CD4-positive, CD25-positive, alpha-beta regulatory T cell (primary cell): Measurements from ENCODE around the gene HPS4. TPM values are rescaled to one million over a fixed set of nuclear protein-coding genes. Genes with fewer than 3 reads are reported as not detected.
"Not testable (repeated sequence)": the region's sequence is repeated elsewhere in the genome, so short reads cannot be mapped to it uniquely, and the experiment has no call there.

Experiments used
- ATAC-seq, 2 donors: fragments of 150-1000 bp; cut with Tn5 transposase; one replicate each; pipeline ENCODE4 v1.10.0; 2021; ENCODE audit warnings: low read depth in 2 of 2, moderate number of reproducible peaks in 2 of 2, moderate library complexity in 1 of 2
- DNase-seq, 3 donors: peaks; one replicate each; pipeline versions ENCODE4 v3.0.0 to v3.0.0-alpha.2; 2012 to 2022; ENCODE audit warnings: mixed read lengths in 1 of 3
- H3K27ac ChIP-seq: one replicate; pipeline ENCODE4 v1.7.0; 2013; ENCODE audit warnings: mild to moderate bottlenecking, low read length; ENCODE audit not compliant: insufficient read depth, poor library complexity, severe bottlenecking
- H3K27me3 ChIP-seq: one replicate; pipeline ENCODE4 v1.7.0; 2013; ENCODE audit warnings: low read length; ENCODE audit not compliant: control insufficient read depth, insufficient read depth
- H3K36me3 ChIP-seq: one replicate; pipeline ENCODE4 v1.7.0; 2013; ENCODE audit warnings: mild to moderate bottlenecking, low read length, moderate library complexity; ENCODE audit not compliant: control insufficient read depth, insufficient read depth
- H3K4me1 ChIP-seq: 2 replicates; pipeline ENCODE4 v1.7.0; 2013; ENCODE audit warnings: mild to moderate bottlenecking, low read length; ENCODE audit not compliant: insufficient read depth, control insufficient read depth, poor library complexity, severe bottlenecking
- H3K4me3 ChIP-seq: one replicate; pipeline ENCODE4 v1.7.0; 2013; ENCODE audit warnings: low read depth, mild to moderate bottlenecking, low read length, moderate library complexity
- H3K9me3 ChIP-seq, 2 experiments: 1 replicate in 1 of 2; 2 replicates in 1 of 2; pipeline ENCODE4 v1.7.0; 2013; ENCODE audit warnings: low read length in 2 of 2, mild to moderate bottlenecking in 1 of 2, moderate library complexity in 1 of 2; ENCODE audit not compliant: control insufficient read depth in 2 of 2
- H3K27ac Mint-ChIP-seq, 3 donors: one replicate each; pipeline ENCODE4 v1.8.0; 2020 to 2022; ENCODE audit warnings: mild to moderate bottlenecking in 3 of 3, mixed read lengths in 3 of 3, moderate library complexity in 2 of 3
- H3K27me3 Mint-ChIP-seq: one replicate; pipeline ENCODE4 v1.8.0; 2022; ENCODE audit warnings: mild to moderate bottlenecking, mixed read lengths
- H3K36me3 Mint-ChIP-seq: one replicate; pipeline ENCODE4 v1.8.0; 2020; ENCODE audit warnings: mixed read lengths
- H3K4me1 Mint-ChIP-seq, 4 donors: one replicate each; pipeline ENCODE4 v1.8.0; 2020 to 2022; ENCODE audit warnings: mixed read lengths in 4 of 4, mild to moderate bottlenecking in 1 of 4
- H3K4me3 Mint-ChIP-seq, 4 donors: one replicate each; pipeline ENCODE4 v1.8.0; 2020 to 2022; ENCODE audit warnings: mild to moderate bottlenecking in 4 of 4, mixed read lengths in 4 of 4, moderate library complexity in 3 of 4
- H3K9me3 Mint-ChIP-seq, 7 donors: one replicate each; pipeline ENCODE4 v1.8.0; 2020 to 2022; ENCODE audit warnings: mixed read lengths in 7 of 7, mild to moderate bottlenecking in 3 of 7, moderate library complexity in 2 of 7
- polyA plus RNA-seq, 4 donors: library from polyadenylated mRNA; unstranded; fragments of 300-500 nt; fragmentation: Illumina TruSeq; gene quantifications; one replicate each; pipeline ENCODE4 v1.2.3, GENCODE V29; 2021
- total RNA-seq: library from RNA; stranded (reverse); gene quantifications from one replicate; pipeline ENCODE4 v1.2.3, GENCODE V29; 2022

HPS4 gene
- total and polyA plus RNA-seq, 5 donors from 2014 or later: 12.0 to 44.6 (median 13.7) TPM

- H3K4me3 Mint-ChIP-seq: no peak overlapping the region
- Histone ChIP-seq H3K4me1 (no peaks in the 10 kb centered on the region), H3K9me3 (no peaks in the 10 kb centered on the region), H3K36me3 (no peaks in the 10 kb centered on the region), H3K27ac (no peak overlapping the region), H3K27me3 (peaks cover 16% of the 10 kb centered on the region), H3K4me3 (no peak overlapping the region)
- no peaks in the 10 kb centered on the region for H3K4me1 Mint-ChIP-seq
- H3K36me3 Mint-ChIP-seq: no peaks in the 10 kb centered on the region
- H3K9me3 Mint-ChIP-seq: peaks cover 0 to 1% (median 0%) of the 10 kb centered on the region in 7 donors
- peaks cover 23% of the 10 kb centered on the region for H3K27me3 Mint-ChIP-seq
- H3K27ac Mint-ChIP-seq: no peak overlapping the region
- no peak for ATAC-seq
- DNase-seq: no peak
Measured at GRCh38 chr22:26414347-26414746, 69.2 kb downstream of the HPS4 start.

GRCh38 chr22:26410386-26410785 lies 73.2 kb downstream of the HPS4 start:
- H3K27me3 Mint-ChIP-seq: peaks cover 22% of the 10 kb centered on the region
- H3K27ac Mint-ChIP-seq: no peak overlapping the region
- no peaks in the 10 kb centered on the region for H3K4me1 Mint-ChIP-seq
- H3K36me3 Mint-ChIP-seq: no peaks in the 10 kb centered on the region
- H3K9me3 ChIP-seq: no peaks in the 10 kb centered on the region
- no peak overlapping the region for H3K4me3 Mint-ChIP-seq
- H3K4me1 ChIP-seq: no peaks in the 10 kb centered on the region
- no peak overlapping the region for H3K4me3 ChIP-seq
- H3K36me3 ChIP-seq: no peaks in the 10 kb centered on the region
- DNase-seq: no peak
- H3K9me3 Mint-ChIP-seq: no peaks in the 10 kb centered on the region
- H3K27me3 ChIP-seq: peaks cover 6% of the 10 kb centered on the region
- no peak for ATAC-seq
- H3K27ac ChIP-seq: no peak overlapping the region

GRCh38 chr22:26409719-26410335 lies 73.8 kb downstream of the HPS4 start:
- H3K36me3 ChIP-seq: no peaks in the 10 kb centered on the region
- no peak overlapping the region for H3K4me3 Mint-ChIP-seq
- H3K27ac Mint-ChIP-seq: no peak overlapping the region
- no peaks in the 10 kb centered on the region for H3K4me1 Mint-ChIP-seq
- H3K27me3 ChIP-seq: peaks cover 6% of the 10 kb centered on the region
- peaks cover 21% of the 10 kb centered on the region for H3K27me3 Mint-ChIP-seq
- H3K9me3 Mint-ChIP-seq: no peaks in the 10 kb centered on the region
- H3K4me1 ChIP-seq: no peaks in the 10 kb centered on the region
- no peak overlapping the region for H3K27ac ChIP-seq
- DNase-seq (no peak), ATAC-seq (no peak)
- no peaks in the 10 kb centered on the region for H3K9me3 ChIP-seq
- H3K36me3 Mint-ChIP-seq: no peaks in the 10 kb centered on the region
- no peak overlapping the region for H3K4me3 ChIP-seq

- not testable (repeated sequence) for H3K4me3 Mint-ChIP-seq, H3K27ac ChIP-seq, H3K9me3 ChIP-seq, H3K36me3 ChIP-seq, ATAC-seq, H3K4me3 ChIP-seq, H3K4me1 ChIP-seq, DNase-seq, H3K36me3 Mint-ChIP-seq, H3K27ac Mint-ChIP-seq, H3K4me1 Mint-ChIP-seq, H3K9me3 Mint-ChIP-seq, H3K27me3 ChIP-seq
- H3K27me3 Mint-ChIP-seq: peaks cover 18% of the 10 kb centered on the region
Measured at GRCh38 chr22:26408562-26409220, 74.9 kb downstream of the HPS4 start.

- no peaks in the 10 kb centered on the region for H3K36me3 ChIP-seq
- Mint-ChIP-seq H3K4me3 (no peak overlapping the region), H3K27ac (no peak overlapping the region), H3K4me1 (no peaks in the 10 kb centered on the region), H3K27me3 (peaks cover 24% of the 10 kb centered on the region), H3K36me3 (no peaks in the 10 kb centered on the region), H3K9me3 (no peaks in the 10 kb centered on the region)
- no peaks in the 10 kb centered on the region for H3K4me1 ChIP-seq
- no peak for ATAC-seq
- DNase-seq: no peak
- H3K27ac ChIP-seq: no peak overlapping the region
- H3K9me3 ChIP-seq: no peaks in the 10 kb centered on the region
- H3K27me3 ChIP-seq: peaks cover 1% of the 10 kb centered on the region
- no peak overlapping the region for H3K4me3 ChIP-seq
Measured at GRCh38 chr22:26406118-26406517, 77.5 kb downstream of the HPS4 start.

GRCh38 chr22:26404851-26405421 lies 78.6 kb downstream of the HPS4 start:
- Mint-ChIP-seq H3K27ac (peak overlapping the region in 1 of 3 donors; percentile 38), H3K9me3 (no peaks in the 10 kb centered on the region), H3K36me3 (no peaks in the 10 kb centered on the region), H3K4me1 (no peaks in the 10 kb centered on the region), H3K4me3 (no peak overlapping the region), H3K27me3 (peaks cover 24% of the 10 kb centered on the region)
- Histone ChIP-seq H3K4me3 (no peak overlapping the region), H3K27me3 (no peaks in the 10 kb centered on the region), H3K9me3 (no peaks in the 10 kb centered on the region), H3K4me1 (no peaks in the 10 kb centered on the region), H3K27ac (no peak overlapping the region), H3K36me3 (no peaks in the 10 kb centered on the region)
- DNase-seq (no peak), ATAC-seq (no peak)

- Mint-ChIP-seq H3K27me3 (peaks cover 31% of the 10 kb centered on the region), H3K27ac (no peak overlapping the region), H3K9me3 (no peaks in the 10 kb centered on the region), H3K4me3 (no peak overlapping the region), H3K4me1 (no peaks in the 10 kb centered on the region), H3K36me3 (no peaks in the 10 kb centered on the region)
- Histone ChIP-seq H3K9me3 (no peaks in the 10 kb centered on the region), H3K36me3 (no peaks in the 10 kb centered on the region), H3K27me3 (no peaks in the 10 kb centered on the region), H3K27ac (no peak overlapping the region), H3K4me1 (no peaks in the 10 kb centered on the region), H3K4me3 (no peak overlapping the region)
- DNase-seq (no peak), ATAC-seq (no peak)
Measured at GRCh38 chr22:26401726-26402125, 81.9 kb downstream of the HPS4 start.
